GM12878 (cell line): ENCODE data around the gene NAALADL2. TPM values are rescaled to one million over a fixed set of nuclear protein-coding genes. Genes with fewer than 3 reads are reported as not detected.

Experiments
- ATAC-seq: fragments of 200-7000 bp; cut with Tn5 transposase; 3 replicates; pipeline ENCODE4 v1.9.1; 2020; ENCODE audit warnings: mild to moderate bottlenecking, moderate library complexity
- BruUV-seq: library from RNA; stranded (reverse); fragments of 400-500 nt; replicated peaks from 2 replicates; lab custom pipeline; 2021; lab: Mats Ljungman, UMichigan
- CTCF ChIA-PET: fragments of 300-600 bp; sonication (Branson Sonifier 250); formaldehyde crosslinking; extraction: SDS; loops from one replicate; lab custom pipeline; 2021; ENCODE audit warnings: inconsistent platforms; lab: Yijun Ruan, JAX
- POLR2A ChIA-PET: fragments of 350-600 bp; formaldehyde crosslinking; extraction: SDS; loops from one replicate; lab custom pipeline; 2021; ENCODE audit warnings: inconsistent platforms; lab: Charles Lee
- RAD21 ChIA-PET: fragments of 300-600 bp; sonication (Branson Sonifier 250); formaldehyde crosslinking; loops from one replicate; lab custom pipeline; 2023; ENCODE audit warnings: antibody characterized with exemption; ENCODE audit not compliant: unreplicated experiment; lab: Charles Lee
- SMC1A ChIA-PET: fragments of 300-600 bp; sonication (Branson Sonifier 250); formaldehyde crosslinking; loops from one replicate; lab custom pipeline; 2023; ENCODE audit not compliant: unreplicated experiment, uncharacterized antibody; lab: Charles Lee
- DNase-seq: peaks from one replicate; pipeline ENCODE4 v3.0.0-alpha.2; 2011; ENCODE audit warnings: low read depth, low spot score
- FAIRE-seq: peaks from 3 replicates; lab custom pipeline; 2011; peaks lifted over from hg19 to GRCh38; lab: Jason Lieb, UNC
- H2AFZ ChIP-seq: 2 replicates; pipeline ENCODE4 v1.6.0; 2011; ENCODE audit warnings: low read depth, low read length, control low read depth; ENCODE audit not compliant: control insufficient read depth
- H3K27ac ChIP-seq: 2 replicates; pipeline ENCODE4 v1.5.1; 2011; ENCODE audit warnings: control low read depth; ENCODE audit not compliant: control insufficient read depth, insufficient read depth
- H3K27me3 ChIP-seq, 2 experiments: replicated peaks in 1 of 2; 2 replicates each; pipeline versions ENCODE4 v1.6.0 to v1.6.1; 2011; ENCODE audit warnings: low read length in 1 of 2; ENCODE audit not compliant: control insufficient read depth in 2 of 2, insufficient read depth in 2 of 2
- H3K36me3 ChIP-seq, 2 experiments: 2 replicates each; pipeline ENCODE4 v1.5.1; 2011; ENCODE audit warnings: low read length in 1 of 2; ENCODE audit not compliant: control insufficient read depth in 2 of 2, insufficient read depth in 2 of 2
- H3K4me1 ChIP-seq: 2 replicates; pipeline ENCODE4 v1.6.1; 2011; ENCODE audit warnings: mild to moderate bottlenecking, low read length, moderate library complexity, mixed read lengths; ENCODE audit not compliant: control insufficient read depth, insufficient read depth
- H3K4me2 ChIP-seq: 2 replicates; pipeline ENCODE4 v1.6.0; 2011; ENCODE audit warnings: control low read depth; ENCODE audit not compliant: control insufficient read depth, insufficient read depth
- H3K4me3 ChIP-seq: fragments of 200-600 bp; sonication (generic); 2 replicates; pipeline ENCODE4 v1.5.1; 2016
- H3K79me2 ChIP-seq: 2 replicates; pipeline ENCODE4 v1.6.0; 2011; ENCODE audit warnings: low read length; ENCODE audit not compliant: control insufficient read depth, insufficient read depth
- H3K9ac ChIP-seq: 2 replicates; pipeline ENCODE4 v1.8.0; 2011; ENCODE audit warnings: low read length, control low read depth, mixed read lengths; ENCODE audit not compliant: control insufficient read depth, insufficient read depth
- H3K9me3 ChIP-seq: replicated peaks from 3 replicates; pipeline ENCODE4 v1.5.1; 2011; ENCODE audit warnings: mild to moderate bottlenecking, low read length; ENCODE audit not compliant: control insufficient read depth, insufficient read depth
- H4K20me1 ChIP-seq: 2 replicates; pipeline ENCODE4 v1.6.0; 2011; ENCODE audit not compliant: control insufficient read depth, insufficient read depth
- BHLHE40 ChIP-seq, 2 experiments: fragments of 450-650 bp in 1 of 2; IDR thresholded peaks; 2 replicates each; pipeline ENCODE4 v1.6.1; 2011 to 2017; ENCODE audit warnings: low read depth in 2 of 2, borderline replicate concordance in 1 of 2, improper control_type of control experiment in 1 of 2, low read length in 1 of 2, mild to moderate bottlenecking in 1 of 2
- HCFC1 ChIP-seq: fragments of 150-350 bp; IDR thresholded peaks from 2 replicates; pipeline ENCODE4 v1.6.1; 2014; ENCODE audit warnings: low read length
- HDAC2 ChIP-seq: fragments of 200-600 bp; sonication (generic); IDR thresholded peaks from 2 replicates; pipeline ENCODE4 v1.6.1; 2017
- IKZF1 ChIP-seq: fragments of 450-650 bp; conservative IDR thresholded peaks from 2 replicates; pipeline ENCODE4 v1.6.1; 2017; ENCODE audit warnings: antibody characterized with exemption, mild to moderate bottlenecking
- KAT2A ChIP-seq: conservative IDR thresholded peaks from 2 replicates; pipeline ENCODE4 v1.6.1; 2011; ENCODE audit warnings: low read depth, low read length; ENCODE audit not compliant: control insufficient read depth
- MAX ChIP-seq: IDR thresholded peaks from 2 replicates; pipeline ENCODE4 v1.6.1; 2012; ENCODE audit warnings: low read depth, low read length, improper control_type of control experiment
- POU2F2 ChIP-seq: IDR thresholded peaks from 3 replicates; pipeline ENCODE4 v1.6.1; 2011; ENCODE audit warnings: low read depth, mild to moderate bottlenecking, low read length, borderline replicate concordance
- SMAD5 ChIP-seq: IDR thresholded peaks from 2 replicates; pipeline ENCODE4 v1.6.1; 2016; ENCODE audit warnings: antibody characterized with exemption, low read depth
- TAF1 ChIP-seq: IDR thresholded peaks from 2 replicates; pipeline ENCODE4 v1.6.1; 2011; ENCODE audit warnings: mild to moderate bottlenecking, low read depth, low read length, borderline replicate concordance
- WGBS: methylation state at CpG from one replicate; pipeline ENCODE4 v1.1.6; 2016; ENCODE audit warnings: low lambda C conversion rate; ENCODE audit not compliant: insufficient replicate concordance, insufficient coverage; ENCODE audit errors: missing lambda C conversion rate; 5-methylcytosine and 5-hydroxymethylcytosine counted together
- in situ Hi-C: fragments of 300-500 bp; cut with MboI; formaldehyde crosslinking; loops from 9 replicates; pipeline ENCODE4 v1.14.3; 2018; ENCODE audit warnings: mixed read lengths
- intact Hi-C: fragments of 100-400 bp; cut with micrococcal nuclease; formaldehyde crosslinking; loops from one replicate; pipeline ENCODE4 v1.14.2; 2022; ENCODE audit not compliant: unreplicated experiment
- polyA plus RNA-seq, 11 experiments: library from polyadenylated mRNA; depleted of rRNA in 4 of 11; unstranded in 6 of 11; stranded (reverse) in 5 of 11; fragments of >200 nt; fragmentation: Nextera tagmentation in 4 of 11; fragmentation: Illumina TruSeq in 1 of 11; extraction: Ambion mirVana in 4 of 11; extraction: Trizol in 1 of 11; gene quantifications; 1 replicate in 1 of 11; 2 replicates in 10 of 11; pipeline versions ENCODE4 v1.2.1 to v1.2.3, GENCODE V29; 2011 to 2016; ENCODE audit warnings: inconsistent platforms in 2 of 11, missing spikeins in 2 of 11, low read depth in 1 of 11
- total RNA-seq, 4 experiments: library from RNA; depleted of rRNA in 3 of 4; stranded (reverse); fragments of >200 nt in 3 of 4; fragmentation: Illumina TruSeq in 1 of 4; extraction: Trizol in 1 of 4; gene quantifications; 2 replicates each; pipeline versions ENCODE4 v1.2.1 to v1.2.3, GENCODE V29; 2013 to 2021
- TF ChIP-seq, protein P1 (sequence below): IDR thresholded peaks from 2 replicates; pipeline ENCODE4 v1.6.1; 2012; ENCODE audit warnings: low read depth, low read length, improper control_type of control experiment
- TF ChIP-seq, protein P2 (sequence below): fragments of 450-650 bp; conservative IDR thresholded peaks from 2 replicates; pipeline ENCODE4 v1.6.1; 2017; ENCODE audit warnings: mild to moderate bottlenecking, moderate library complexity

Gene NAALADL2
- total and polyA plus RNA-seq, 10 of the 15 experiments (the other 5 are each of a cell fraction or from before 2014, with no cell fraction given), result 0.06 to 10.8 (median 0.46) TPM

DNA sequence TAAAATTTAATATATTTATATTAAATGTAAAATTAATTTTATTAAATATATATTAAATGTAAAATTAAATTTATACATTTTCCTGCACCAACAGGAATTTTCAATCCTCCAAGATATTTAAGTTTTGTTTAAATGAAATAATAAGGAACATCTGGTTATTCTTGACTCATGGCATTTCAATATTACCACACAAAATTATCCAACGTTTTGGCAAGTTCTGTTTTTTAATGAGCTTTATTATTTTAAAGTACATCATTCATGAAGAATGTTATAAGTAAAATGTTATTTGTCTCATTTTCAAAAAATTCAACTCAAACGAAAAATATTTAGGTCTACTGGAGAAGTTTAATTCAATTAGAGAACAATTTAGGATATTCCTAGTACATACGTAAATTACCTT, 811.4 kb downstream of the NAALADL2 start:
- POLR2A ChIA-PET, result no interaction called here
- WGBS, result 32% methylated on average over 3 of the region's 3 CpGs

More for the DNA sequence above, 811.4 kb downstream of the NAALADL2 start:
- no peak for ATAC-seq
- intact Hi-C loops, result no loop called here
- Histone ChIP-seq H3K9me3 (no peaks in the 10 kb centered on the region), H3K27ac (no peak overlapping the region), H3K4me2 (no peak overlapping the region), H3K4me1 (no peaks in the 10 kb centered on the region), H4K20me1 (no peaks in the 10 kb centered on the region), H2AFZ (no peak overlapping the region)
- ChIA-PET RAD21 (no interaction called here), SMC1A (interaction anchor here (1.0 kb wide), 1 partner anchor 11 kb away, joined by 3 read pairs; no protein-coding TSS in a partner anchor), CTCF (interaction anchor here (0.7 kb wide), 1 partner anchor 56 kb away, joined by 3 read pairs; no protein-coding TSS in a partner anchor)
- BruUV-seq, result no TSS peak
- TF ChIP-seq KAT2A (no peak), BHLHE40 (IDR thresholded peaks at IDR 0.05; ENCODE audit: borderline replicate concordance in 1 of 2, low read depth in 2 of 2, low read length in 1 of 2) (no peak), HCFC1 (no peak), MAX (no peak), HDAC2 (no peak), SMAD5 (no peak), IKZF1 (no peak), TAF1 (no peak), POU2F2 (no peak)
- TF ChIP-seq, protein P1, sequence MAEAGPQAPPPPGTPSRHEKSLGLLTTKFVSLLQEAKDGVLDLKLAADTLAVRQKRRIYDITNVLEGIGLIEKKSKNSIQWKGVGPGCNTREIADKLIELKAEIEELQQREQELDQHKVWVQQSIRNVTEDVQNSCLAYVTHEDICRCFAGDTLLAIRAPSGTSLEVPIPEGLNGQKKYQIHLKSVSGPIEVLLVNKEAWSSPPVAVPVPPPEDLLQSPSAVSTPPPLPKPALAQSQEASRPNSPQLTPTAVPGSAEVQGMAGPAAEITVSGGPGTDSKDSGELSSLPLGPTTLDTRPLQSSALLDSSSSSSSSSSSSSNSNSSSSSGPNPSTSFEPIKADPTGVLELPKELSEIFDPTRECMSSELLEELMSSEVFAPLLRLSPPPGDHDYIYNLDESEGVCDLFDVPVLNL, result no peak
- TF ChIP-seq, protein P2, sequence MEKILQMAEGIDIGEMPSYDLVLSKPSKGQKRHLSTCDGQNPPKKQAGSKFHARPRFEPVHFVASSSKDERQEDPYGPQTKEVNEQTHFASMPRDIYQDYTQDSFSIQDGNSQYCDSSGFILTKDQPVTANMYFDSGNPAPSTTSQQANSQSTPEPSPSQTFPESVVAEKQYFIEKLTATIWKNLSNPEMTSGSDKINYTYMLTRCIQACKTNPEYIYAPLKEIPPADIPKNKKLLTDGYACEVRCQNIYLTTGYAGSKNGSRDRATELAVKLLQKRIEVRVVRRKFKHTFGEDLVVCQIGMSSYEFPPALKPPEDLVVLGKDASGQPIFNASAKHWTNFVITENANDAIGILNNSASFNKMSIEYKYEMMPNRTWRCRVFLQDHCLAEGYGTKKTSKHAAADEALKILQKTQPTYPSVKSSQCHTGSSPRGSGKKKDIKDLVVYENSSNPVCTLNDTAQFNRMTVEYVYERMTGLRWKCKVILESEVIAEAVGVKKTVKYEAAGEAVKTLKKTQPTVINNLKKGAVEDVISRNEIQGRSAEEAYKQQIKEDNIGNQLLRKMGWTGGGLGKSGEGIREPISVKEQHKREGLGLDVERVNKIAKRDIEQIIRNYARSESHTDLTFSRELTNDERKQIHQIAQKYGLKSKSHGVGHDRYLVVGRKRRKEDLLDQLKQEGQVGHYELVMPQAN, result no peak
- TF ChIP-seq, all 136 proteins: peak for 0
- Histone ChIP-seq H3K4me3 (no peak overlapping the region), H3K27me3 (no peaks in the 10 kb centered on the region), H3K9ac (no peak overlapping the region), H3K36me3 (no peaks in the 10 kb centered on the region), H3K79me2 (no peaks in the 10 kb centered on the region)
- DNase-seq, result no peak
- FAIRE-seq, result no peak
- in situ Hi-C loops, result no loop called here
